BLaER1 (cell line): ENCODE results near the gene ATG4B.

ENCODE experiments used
- H3K27ac ChIP-seq: shearing (Covaris generic); formaldehyde crosslinking; 2 replicates; pipeline ENCODE4 v1.8.1; 2022
- H3K27me3 ChIP-seq: shearing (Covaris generic); formaldehyde crosslinking; 2 replicates; pipeline ENCODE4 v1.8.1; 2022
- H3K36me3 ChIP-seq: shearing (Covaris generic); formaldehyde crosslinking; 2 replicates; pipeline ENCODE4 v1.8.1; 2022
- H3K4me1 ChIP-seq: shearing (Covaris generic); formaldehyde crosslinking; 2 replicates; pipeline ENCODE4 v1.8.1; 2022
- H3K4me2 ChIP-seq: shearing (Covaris generic); formaldehyde crosslinking; 2 replicates; pipeline ENCODE4 v1.8.1; 2022
- H3K4me3 ChIP-seq: shearing (Covaris generic); formaldehyde crosslinking; 2 replicates; pipeline ENCODE4 v1.8.1; 2022
- H3K9ac ChIP-seq: shearing (Covaris generic); formaldehyde crosslinking; 2 replicates; pipeline ENCODE4 v1.8.1; 2022
- H3K9me3 ChIP-seq: shearing (Covaris generic); formaldehyde crosslinking; 2 replicates; pipeline ENCODE4 v1.8.1; 2022
- H4K20me1 ChIP-seq: shearing (Covaris generic); formaldehyde crosslinking; 2 replicates; pipeline ENCODE4 v1.8.1; 2022
- Cebpa-rat ChIP-seq: shearing (Covaris generic); IDR thresholded peaks from 2 replicates; pipeline ENCODE4 v1.8.1; 2022

Gene ATG4B

GRCh38 chr2:241702155-241703031 lies 64.9 kb downstream of the ATG4B start:
- H3K27me3 ChIP-seq = no peaks in the 10 kb centered on the region
- no peak for TF ChIP-seq Cebpa-rat
- H3K4me2 ChIP-seq = peak overlapping the region; percentile 99
- peak overlapping the region; percentile 95 for H3K27ac ChIP-seq
- H3K4me3 ChIP-seq = peak overlapping the region; percentile 71
- H4K20me1 ChIP-seq = peaks cover 15% of the 10 kb centered on the region
- peaks cover 20% of the 10 kb centered on the region for H3K9me3 ChIP-seq
- H3K36me3 ChIP-seq = peaks cover 38% of the 10 kb centered on the region
- H3K4me1 ChIP-seq = peaks cover 45% of the 10 kb centered on the region
- peak overlapping the region; percentile 91 for H3K9ac ChIP-seq

GRCh38 chr2:241703032-241703604 lies 65.6 kb downstream of the ATG4B start:
- Histone ChIP-seq H3K4me3 (peak overlapping the region; percentile 71), H3K27ac (peak overlapping the region; percentile 82), H3K4me2 (peak overlapping the region; percentile 99), H3K9ac (peak overlapping the region; percentile 86), H3K36me3 (peaks cover 45% of the 10 kb centered on the region), H3K4me1 (peaks cover 45% of the 10 kb centered on the region), H4K20me1 (peaks cover 15% of the 10 kb centered on the region), H3K27me3 (no peaks in the 10 kb centered on the region), H3K9me3 (peaks cover 22% of the 10 kb centered on the region)
- no peak for TF ChIP-seq Cebpa-rat

DNA sequence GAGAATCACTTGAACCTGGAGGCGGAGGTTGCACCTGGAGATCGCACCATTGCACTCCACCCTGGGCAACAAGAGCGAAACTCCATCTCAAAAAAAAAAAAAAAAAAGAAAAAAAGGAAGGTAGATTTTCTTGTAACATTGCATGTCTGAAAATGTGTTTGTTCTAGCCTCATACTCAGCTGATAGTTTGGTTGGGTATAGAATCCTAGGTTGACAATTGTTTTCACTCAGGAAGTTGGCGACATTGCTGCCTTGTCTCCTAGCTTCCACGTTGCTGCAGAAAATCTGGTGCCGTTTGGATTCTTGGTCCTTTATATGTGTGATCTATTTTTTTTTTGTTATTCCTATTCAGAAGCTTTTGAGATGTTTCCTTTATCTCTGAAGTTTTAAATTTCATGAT lies 69.0 kb downstream of the ATG4B start:
- Histone ChIP-seq H3K4me3 (no peak overlapping the region), H3K36me3 (peaks cover 79% of the 10 kb centered on the region), H3K4me2 (no peak overlapping the region), H3K27me3 (no peaks in the 10 kb centered on the region), H4K20me1 (peaks cover 15% of the 10 kb centered on the region), H3K4me1 (peaks cover 19% of the 10 kb centered on the region), H3K9me3 (peaks cover 22% of the 10 kb centered on the region), H3K9ac (no peak overlapping the region), H3K27ac (no peak overlapping the region)
- no peak for TF ChIP-seq Cebpa-rat

DNA sequence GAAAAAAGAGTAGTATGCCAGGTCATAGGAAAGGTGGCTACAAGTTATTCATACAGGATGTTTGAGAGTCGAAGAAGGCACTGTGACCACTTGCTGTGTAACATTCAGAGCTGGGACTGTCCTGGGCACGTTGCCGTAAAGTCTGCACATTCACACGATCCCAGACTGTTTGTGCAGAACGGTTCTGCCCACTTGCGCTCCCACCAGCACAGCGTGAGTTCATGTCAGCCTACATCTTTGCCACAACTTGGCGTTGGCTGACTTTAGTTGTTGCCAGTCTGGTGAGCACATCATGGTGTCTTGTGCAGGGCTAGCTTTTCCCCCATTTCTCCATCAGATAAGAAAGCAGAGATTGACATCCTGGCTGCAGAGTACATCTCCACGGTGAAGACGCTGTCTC lies 71.4 kb downstream of the ATG4B start:
- H3K27me3 ChIP-seq = no peaks in the 10 kb centered on the region
- no peak overlapping the region for H3K27ac ChIP-seq
- TF ChIP-seq Cebpa-rat = no peak
- H3K9me3 ChIP-seq = peaks cover 28% of the 10 kb centered on the region
- no peak overlapping the region for H3K4me3 ChIP-seq
- H3K9ac ChIP-seq = no peak overlapping the region
- H4K20me1 ChIP-seq = peaks cover under 1% of the 10 kb centered on the region; the same call in 1 of the 2 replicates
- H3K36me3 ChIP-seq = peaks cover 100% of the 10 kb centered on the region
- H3K4me1 ChIP-seq = peaks cover 6% of the 10 kb centered on the region
- H3K4me2 ChIP-seq = no peak overlapping the region

DNA sequence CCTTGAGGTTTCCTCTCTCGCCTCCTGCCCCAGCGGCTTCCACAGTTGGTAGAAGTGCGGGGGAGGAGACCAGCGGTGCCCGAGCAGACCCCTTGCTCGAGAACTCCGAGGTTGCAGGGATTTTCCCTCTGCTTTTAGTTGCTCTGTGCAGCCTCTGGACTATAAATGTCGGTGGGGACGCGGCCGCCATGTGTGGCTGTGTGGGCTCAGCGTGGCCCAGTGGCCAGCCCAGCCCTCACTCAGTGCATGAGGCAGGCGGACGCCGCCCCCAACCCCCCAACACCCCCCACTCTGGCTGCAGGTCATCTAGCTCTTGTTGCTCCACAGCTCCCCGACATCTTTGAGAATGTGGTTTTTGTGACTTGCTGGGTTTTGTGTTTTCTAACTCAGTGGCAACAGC lies 81.6 kb downstream of the ATG4B start:
- Histone ChIP-seq H4K20me1 (no peaks in the 10 kb centered on the region; the same call in none of the 2 replicates), H3K36me3 (peaks cover 80% of the 10 kb centered on the region), H3K4me2 (peak overlapping the region; percentile 93), H3K4me1 (peaks cover 48% of the 10 kb centered on the region), H3K9ac (peak overlapping the region; percentile 68), H3K4me3 (peak overlapping the region; percentile 44), H3K27ac (peak overlapping the region; percentile 83), H3K27me3 (no peaks in the 10 kb centered on the region), H3K9me3 (peaks cover 28% of the 10 kb centered on the region)
- TF ChIP-seq Cebpa-rat = no peak

DNA sequence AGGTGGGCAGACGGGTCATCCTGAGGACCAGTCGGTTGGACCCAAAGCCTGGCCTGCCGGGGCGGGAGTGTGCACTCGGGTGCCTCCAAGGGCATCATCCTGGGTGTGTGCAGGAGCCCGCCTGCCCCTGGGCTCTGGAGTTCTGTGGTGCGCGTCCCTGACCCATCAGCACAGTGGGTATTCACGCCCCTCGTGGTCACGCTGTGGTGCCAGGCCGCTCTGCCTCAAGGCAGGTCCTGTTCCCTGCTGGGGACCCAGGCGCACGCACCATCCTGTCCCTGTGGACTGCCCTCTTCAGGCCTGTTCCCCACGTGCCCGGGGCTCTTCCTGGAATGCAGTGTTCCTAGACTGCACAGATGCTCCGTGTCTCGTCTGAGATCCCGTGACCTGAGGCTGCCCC lies 82.6 kb downstream of the ATG4B start:
- Histone ChIP-seq H3K4me1 (peaks cover 58% of the 10 kb centered on the region), H3K9ac (peak overlapping the region; percentile 68; the same call in 1 of the 2 replicates), H4K20me1 (no peaks in the 10 kb centered on the region; the same call in none of the 2 replicates), H3K4me2 (peak overlapping the region; percentile 93), H3K36me3 (peaks cover 80% of the 10 kb centered on the region), H3K9me3 (peaks cover 27% of the 10 kb centered on the region), H3K27me3 (no peaks in the 10 kb centered on the region), H3K27ac (peak overlapping the region; percentile 83), H3K4me3 (peak overlapping the region; percentile 44; the same call in 1 of the 2 replicates)
- TF ChIP-seq Cebpa-rat = no peak

DNA sequence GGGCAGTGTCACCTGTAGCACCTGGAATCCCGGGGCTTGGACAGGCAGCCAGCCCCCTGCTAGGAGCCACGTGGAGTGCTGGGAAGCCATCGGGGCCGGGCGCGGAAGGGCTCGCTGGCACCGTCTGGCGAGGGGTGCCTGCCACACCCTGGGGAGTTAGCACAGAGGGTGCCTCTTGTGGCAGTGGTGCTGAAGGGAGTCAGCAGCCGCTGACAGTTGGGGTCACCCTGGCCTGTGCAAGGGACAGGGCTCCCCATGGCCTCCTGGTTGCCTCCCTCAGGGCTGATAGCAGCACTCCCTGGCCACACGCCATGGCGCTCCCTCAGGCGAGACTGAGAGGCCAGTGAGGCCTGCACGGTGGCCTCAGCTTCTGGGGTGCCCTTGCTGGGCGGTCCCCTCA lies 83.1 kb downstream of the ATG4B start:
- TF ChIP-seq Cebpa-rat = no peak
- Histone ChIP-seq H3K4me2 (peak overlapping the region; percentile 93), H4K20me1 (no peaks in the 10 kb centered on the region; the same call in none of the 2 replicates), H3K36me3 (peaks cover 79% of the 10 kb centered on the region), H3K27ac (peak overlapping the region; percentile 83), H3K4me3 (no peak overlapping the region), H3K9ac (peak overlapping the region; percentile 68; the same call in 1 of the 2 replicates), H3K9me3 (peaks cover 27% of the 10 kb centered on the region), H3K4me1 (peaks cover 62% of the 10 kb centered on the region), H3K27me3 (no peaks in the 10 kb centered on the region)

- H4K20me1 ChIP-seq = no peaks in the 10 kb centered on the region; the same call in none of the 2 replicates
- peaks cover 67% of the 10 kb centered on the region for H3K36me3 ChIP-seq
- H3K4me1 ChIP-seq = peaks cover 75% of the 10 kb centered on the region
- H3K4me2 ChIP-seq = no peak overlapping the region
- no peak for TF ChIP-seq Cebpa-rat
- no peak overlapping the region for H3K27ac ChIP-seq
- peaks cover 27% of the 10 kb centered on the region for H3K9me3 ChIP-seq
- H3K9ac ChIP-seq = no peak overlapping the region
- H3K27me3 ChIP-seq = no peaks in the 10 kb centered on the region
- H3K4me3 ChIP-seq = no peak overlapping the region
Measured at GRCh38 chr2:241721852-241722251, 84.4 kb downstream of the ATG4B start.

- peaks cover 80% of the 10 kb centered on the region for H3K4me1 ChIP-seq
- H3K4me3 ChIP-seq = no peak overlapping the region
- no peaks in the 10 kb centered on the region; the same call in none of the 2 replicates for H4K20me1 ChIP-seq
- no peak overlapping the region for H3K9ac ChIP-seq
- peaks cover 27% of the 10 kb centered on the region for H3K9me3 ChIP-seq
- no peak overlapping the region for H3K4me2 ChIP-seq
- TF ChIP-seq Cebpa-rat = no peak
- peaks cover 63% of the 10 kb centered on the region for H3K36me3 ChIP-seq
- no peak overlapping the region for H3K27ac ChIP-seq
- no peaks in the 10 kb centered on the region for H3K27me3 ChIP-seq
Measured at GRCh38 chr2:241722896-241723454, 85.5 kb downstream of the ATG4B start.
